HepG2 (cell line): ENCODE measurements around the gene CTBP1. TPM values are rescaled to one million over a fixed set of nuclear protein-coding genes. Genes with fewer than 3 reads are reported as not detected.

Experiments
- ATAC-seq: fragments of 200-7000 bp; cut with Tn5 transposase; 3 replicates; pipeline ENCODE4 v1.9.1; 2020; ENCODE audit warnings: mild to moderate bottlenecking, moderate library complexity
- BruUV-seq: library from RNA; stranded (reverse); fragments of 400-500 nt; replicated peaks from 2 replicates; lab custom pipeline; 2021; lab: Mats Ljungman, UMichigan
- CTCF ChIA-PET: fragments of 300-600 bp; formaldehyde crosslinking; extraction: SDS; loops from one replicate; lab custom pipeline; 2021; ENCODE audit warnings: low total read pairs, inconsistent platforms, low intra/inter-chr PET ratio; lab: Yijun Ruan, JAX
- POLR2A ChIA-PET: fragments of 350-600 bp; sonication (Branson Sonifier 250); formaldehyde crosslinking; loops from one replicate; lab custom pipeline; 2020; ENCODE audit warnings: antibody characterized with exemption, inconsistent platforms; lab: Yijun Ruan, JAX
- DNase-seq: peaks from one replicate; pipeline ENCODE4 v3.0.0-alpha.2; 2015; ENCODE audit warnings: low spot score
- FAIRE-seq: peaks from 3 replicates; lab custom pipeline; 2011; peaks lifted over from hg19 to GRCh38; lab: Jason Lieb, UNC
- H2AFZ ChIP-seq: one replicate; pipeline ENCODE4 v1.6.1; 2011; ENCODE audit warnings: low read length, inconsistent platforms
- H3K27ac ChIP-seq: fragments of 300-600 bp; 3 replicates; pipeline ENCODE4 v1.8.0; 2011; ENCODE audit warnings: mixed run types, mild to moderate bottlenecking, mixed read lengths, low read length, inconsistent platforms; ENCODE audit not compliant: insufficient read depth; ENCODE audit errors: extremely low read length
- H3K27me3 ChIP-seq, 2 experiments: fragments of 200-600 bp in 1 of 2; 2 replicates in 1 of 2; 3 replicates in 1 of 2; pipeline versions ENCODE4 v1.6.0 to v1.8.0; 2011; ENCODE audit warnings: low read length in 2 of 2, mild to moderate bottlenecking in 2 of 2, moderate library complexity in 2 of 2, inconsistent platforms in 1 of 2; ENCODE audit not compliant: insufficient read depth in 2 of 2, control insufficient read depth in 1 of 2
- H3K36me3 ChIP-seq, 2 experiments: fragments of 200-600 bp in 1 of 2; replicated peaks in 1 of 2; 2 replicates in 1 of 2; 3 replicates in 1 of 2; pipeline versions ENCODE4 v1.5.1 to v1.8.0; 2011; ENCODE audit warnings: low read length in 2 of 2, inconsistent platforms in 1 of 2; ENCODE audit not compliant: insufficient read depth in 2 of 2, control insufficient read depth in 1 of 2
- H3K4me1 ChIP-seq: 2 replicates; pipeline ENCODE4 v1.5.1; 2012; ENCODE audit warnings: low read length, inconsistent platforms; ENCODE audit not compliant: insufficient read depth
- H3K4me2 ChIP-seq: 2 replicates; pipeline ENCODE4 v1.6.0; 2011; ENCODE audit warnings: low read depth, low read length, inconsistent platforms
- H3K4me3 ChIP-seq, 3 experiments: fragments of 200-600 bp in 1 of 3; sonication (generic), shearing (Covaris generic) in 1 of 3; replicated peaks in 1 of 3; 2 replicates each; pipeline ENCODE4 v1.5.1; 2011 to 2016; ENCODE audit warnings: low read length in 3 of 3, inconsistent platforms in 2 of 3, low read depth in 2 of 3, mild to moderate bottlenecking in 2 of 3, control low read depth in 1 of 3, mixed read lengths in 1 of 3; ENCODE audit not compliant: insufficient read depth in 1 of 3
- H3K79me2 ChIP-seq: one replicate; pipeline ENCODE4 v1.6.1; 2011; ENCODE audit warnings: low read length, inconsistent platforms; ENCODE audit not compliant: insufficient read depth
- H3K9ac ChIP-seq: 2 replicates; pipeline ENCODE4 v1.6.0; 2011; ENCODE audit warnings: mild to moderate bottlenecking, low read depth, low read length, inconsistent platforms; ENCODE audit not compliant: insufficient read depth
- H3K9me3 ChIP-seq: 2 replicates; pipeline ENCODE4 v1.5.1; 2012; ENCODE audit warnings: mild to moderate bottlenecking, low read length
- H4K20me1 ChIP-seq: 2 replicates; pipeline ENCODE4 v1.6.0; 2011; ENCODE audit warnings: inconsistent platforms, mild to moderate bottlenecking, low read length, moderate library complexity; ENCODE audit not compliant: insufficient read depth
- ARNT2 ChIP-seq: sonication (generic); formaldehyde crosslinking; IDR thresholded peaks from 2 replicates; pipeline ENCODE4 v1.8.0; 2022; ENCODE audit warnings: mild to moderate bottlenecking, low read depth, missing genetic modification reagents, moderate library complexity
- BRD4 ChIP-seq: sonication (generic); formaldehyde crosslinking; IDR thresholded peaks from 2 replicates; pipeline ENCODE4 v1.4.0; 2020; ENCODE audit warnings: missing genetic modification reagents
- GABPA ChIP-seq, 2 experiments: IDR thresholded peaks; 2 replicates each; pipeline ENCODE4 v1.6.1; 2011 to 2016; ENCODE audit warnings: low read depth in 2 of 2, low read length in 1 of 2, missing biosample characterization in 1 of 2, missing genetic modification characterization in 1 of 2
- HHEX ChIP-seq: IDR thresholded peaks from 2 replicates; pipeline ENCODE4 v1.6.1; 2016; ENCODE audit warnings: control low read depth
- HNF1A ChIP-seq, 2 experiments: sonication (generic) in 1 of 2; formaldehyde crosslinking in 1 of 2; IDR thresholded peaks; 2 replicates each; pipeline versions ENCODE4 v1.4.0 to v1.6.1; 2016 to 2020; ENCODE audit warnings: borderline replicate concordance in 1 of 2, low read depth in 1 of 2, mild to moderate bottlenecking in 1 of 2, missing genetic modification reagents in 1 of 2
- ZNF431 ChIP-seq: sonication (generic); formaldehyde crosslinking; IDR thresholded peaks from 2 replicates; pipeline ENCODE4 v1.9.0; 2022; ENCODE audit warnings: missing genetic modification reagents, low read depth, mild to moderate bottlenecking, borderline replicate concordance
- ZNF749 ChIP-seq: sonication (generic); formaldehyde crosslinking; IDR thresholded peaks from 2 replicates; pipeline ENCODE4 v1.8.0; 2022; ENCODE audit warnings: mild to moderate bottlenecking, missing genetic modification reagents, moderate library complexity, borderline replicate concordance
- WGBS: methylation state at CpG from one replicate; pipeline ENCODE4 v1.1.6; 2017; ENCODE audit warnings: low lambda C conversion rate; 5-methylcytosine and 5-hydroxymethylcytosine counted together
- in situ Hi-C: cut with HindIII; loops from 2 replicates; pipeline ENCODE4 v1.10.0; 2017; ENCODE audit warnings: low pct_unique_long_range_greater_than_20kb; ENCODE audit not compliant: extremely low pct_ligation_motif_present
- intact Hi-C: fragments of 100-400 bp; cut with micrococcal nuclease; formaldehyde crosslinking; loops from one replicate; pipeline ENCODE4 v1.10.0; 2022; ENCODE audit not compliant: unreplicated experiment
- polyA plus RNA-seq, 8 experiments: library from polyadenylated mRNA; depleted of rRNA in 3 of 8; stranded (reverse) in 7 of 8; unstranded in 1 of 8; fragments of >200 nt; fragmentation: Illumina TruSeq in 4 of 8; extraction: Trizol in 4 of 8; gene quantifications; 2 replicates each; pipeline versions ENCODE4 v1.2.1 to v1.2.3, GENCODE V29; 2011 to 2016; ENCODE audit warnings: low read depth in 4 of 8, missing spikeins in 1 of 8, mixed read lengths in 1 of 8; ENCODE audit not compliant: insufficient read depth in 1 of 8
- total RNA-seq, 5 experiments: library from RNA; depleted of rRNA; stranded (reverse); fragments of >200 nt; fragmentation: Illumina TruSeq; extraction: Trizol; gene quantifications; 2 replicates each; pipeline ENCODE4 v1.2.3, GENCODE V29; 2016; ENCODE audit warnings: low read depth in 1 of 5
- TF ChIP-seq, protein P1 (sequence below), 2 experiments: fragments of 450-650 bp in 1 of 2; sonication (generic) in 1 of 2; formaldehyde crosslinking in 1 of 2; IDR thresholded peaks; 2 replicates each; pipeline versions ENCODE4 v1.6.1 to v1.8.0; 2016 to 2022; ENCODE audit warnings: antibody characterized with exemption in 1 of 2, mild to moderate bottlenecking in 1 of 2, missing genetic modification reagents in 1 of 2

The CTBP1 gene
- total and polyA plus RNA-seq, 2 of the 13 experiments (the other 11 are each of a cell fraction or from before 2014, with no cell fraction given): 78.5 to 112 TPM

GRCh38 chr4:1235381-1236102 is 13.4 kb downstream of the CTBP1 start:
- DNase-seq (no peak), ATAC-seq (no peak), FAIRE-seq (no peak)
- 96% methylated on average over 35 of the region's 35 CpGs for WGBS
- peaks cover 7% of the 10 kb centered on the region; the same call in 1 of the 2 replicates for H3K4me1 ChIP-seq
- H3K9ac ChIP-seq: no peak overlapping the region
- H2AFZ ChIP-seq: no peak overlapping the region
- no TSS peak for BruUV-seq
- ChIA-PET POLR2A (no interaction called here), CTCF (no interaction called here)
- no peak overlapping the region for H3K27ac ChIP-seq
- H3K36me3 ChIP-seq: peaks cover 22 to 73% of the 10 kb centered on the region in 2 experiments
- no peaks in the 10 kb centered on the region for H3K9me3 ChIP-seq
- no peak overlapping the region for H3K4me3 ChIP-seq
- no peaks in the 10 kb centered on the region; a peak in 1 of 5 replicates for H3K27me3 ChIP-seq
- peaks cover 11% of the 10 kb centered on the region for H3K79me2 ChIP-seq
- H3K4me2 ChIP-seq: no peak overlapping the region
- in situ Hi-C loops (no loop called here), intact Hi-C loops (no loop called here)
- H4K20me1 ChIP-seq: no peaks in the 10 kb centered on the region
- no peak for TF ChIP-seq GABPA (IDR thresholded peaks at IDR 0.05; ENCODE audit: low read depth, low read length)
- no peak for TF ChIP-seq GABPA (CRISPR knock-in tag; IDR thresholded peaks at IDR 0.05; ENCODE audit: low read depth)
- TF ChIP-seq ARNT2: no peak
- TF ChIP-seq BRD4: no peak
- TF ChIP-seq HHEX: no peak
- TF ChIP-seq ZNF749 (CRISPR knock-in tag): no peak
- no peak for TF ChIP-seq HNF1A (IDR thresholded peaks at IDR 0.05; ENCODE audit: low read depth)
- TF ChIP-seq HNF1A (CRISPR knock-in tag; IDR thresholded peaks at IDR 0.05; ENCODE audit: borderline replicate concordance): no peak
- TF ChIP-seq, protein P1, sequence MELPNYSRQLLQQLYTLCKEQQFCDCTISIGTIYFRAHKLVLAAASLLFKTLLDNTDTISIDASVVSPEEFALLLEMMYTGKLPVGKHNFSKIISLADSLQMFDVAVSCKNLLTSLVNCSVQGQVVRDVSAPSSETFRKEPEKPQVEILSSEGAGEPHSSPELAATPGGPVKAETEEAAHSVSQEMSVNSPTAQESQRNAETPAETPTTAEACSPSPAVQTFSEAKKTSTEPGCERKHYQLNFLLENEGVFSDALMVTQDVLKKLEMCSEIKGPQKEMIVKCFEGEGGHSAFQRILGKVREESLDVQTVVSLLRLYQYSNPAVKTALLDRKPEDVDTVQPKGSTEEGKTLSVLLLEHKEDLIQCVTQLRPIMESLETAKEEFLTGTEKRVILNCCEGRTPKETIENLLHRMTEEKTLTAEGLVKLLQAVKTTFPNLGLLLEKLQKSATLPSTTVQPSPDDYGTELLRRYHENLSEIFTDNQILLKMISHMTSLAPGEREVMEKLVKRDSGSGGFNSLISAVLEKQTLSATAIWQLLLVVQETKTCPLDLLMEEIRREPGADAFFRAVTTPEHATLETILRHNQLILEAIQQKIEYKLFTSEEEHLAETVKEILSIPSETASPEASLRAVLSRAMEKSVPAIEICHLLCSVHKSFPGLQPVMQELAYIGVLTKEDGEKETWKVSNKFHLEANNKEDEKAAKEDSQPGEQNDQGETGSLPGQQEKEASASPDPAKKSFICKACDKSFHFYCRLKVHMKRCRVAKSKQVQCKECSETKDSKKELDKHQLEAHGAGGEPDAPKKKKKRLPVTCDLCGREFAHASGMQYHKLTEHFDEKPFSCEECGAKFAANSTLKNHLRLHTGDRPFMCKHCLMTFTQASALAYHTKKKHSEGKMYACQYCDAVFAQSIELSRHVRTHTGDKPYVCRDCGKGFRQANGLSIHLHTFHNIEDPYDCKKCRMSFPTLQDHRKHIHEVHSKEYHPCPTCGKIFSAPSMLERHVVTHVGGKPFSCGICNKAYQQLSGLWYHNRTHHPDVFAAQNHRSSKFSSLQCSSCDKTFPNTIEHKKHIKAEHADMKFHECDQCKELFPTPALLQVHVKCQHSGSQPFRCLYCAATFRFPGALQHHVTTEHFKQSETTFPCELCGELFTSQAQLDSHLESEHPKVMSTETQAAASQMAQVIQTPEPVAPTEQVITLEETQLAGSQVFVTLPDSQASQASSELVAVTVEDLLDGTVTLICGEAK (IDR thresholded peaks at IDR 0.05): no peak
- TF ChIP-seq, protein P1 (CRISPR knock-in tag; IDR thresholded peaks at IDR 0.05): no peak
- no peak for TF ChIP-seq ZNF431 (CRISPR knock-in tag)
